ENCODE data around the gene FLOT2.
"Not testable (repeated sequence)": the region's sequence is repeated elsewhere in the genome, so short reads cannot be mapped to it uniquely, and the experiment has no call there.

Gene FLOT2

GRCh38 chr17:28912938-28913333 lies 15.4 kb upstream of the FLOT2 start:
- DNase-seq = no peak

- peak; percentile 34 for DNase-seq
Measured at GRCh38 chr17:28912281-28912937, 14.9 kb upstream of the FLOT2 start.

- DNase-seq = no peak
Measured at GRCh38 chr17:28911411-28912045, 14.0 kb upstream of the FLOT2 start.

- DNase-seq = no peak
Measured at GRCh38 chr17:28910534-28910933, 13.0 kb upstream of the FLOT2 start.

- no peak for DNase-seq
Measured at GRCh38 chr17:28908640-28909167, 11.2 kb upstream of the FLOT2 start.

- no peak for DNase-seq
Measured at GRCh38 chr17:28907709-28908475, 10.4 kb upstream of the FLOT2 start.

GRCh38 chr17:28906706-28907438 lies 9.3 kb upstream of the FLOT2 start:
- DNase-seq = no peak

- no peak for DNase-seq
Measured at GRCh38 chr17:28906276-28906675, 8.7 kb upstream of the FLOT2 start.

- DNase-seq = no peak
Measured at GRCh38 chr17:28904800-28905199, 7.3 kb upstream of the FLOT2 start.

- not testable (repeated sequence) for DNase-seq
Measured at GRCh38 chr17:28903546-28903841, 6.0 kb upstream of the FLOT2 start.

- peak; percentile 96 for DNase-seq
Measured at GRCh38 chr17:28902819-28903545, 5.4 kb upstream of the FLOT2 start, which contains the start of gene DHRS13. Gene DHRS13, minus strand, starts transcription at chr17:28903079. Its CDS starts 135 bp downstream, at chr17:28902944.

- peak; percentile 74 for DNase-seq
Measured at GRCh38 chr17:28901866-28902818, 4.6 kb upstream of the FLOT2 start.

GRCh38 chr17:28900986-28901726 lies 3.6 kb upstream of the FLOT2 start:
- no peak for DNase-seq

GRCh38 chr17:28899212-28899815 lies 1.8 kb upstream of the FLOT2 start:
- DNase-seq = no peak

- no peak for DNase-seq
Measured at GRCh38 chr17:28898527-28898955, 1.0 kb upstream of the FLOT2 start.

GRCh38 chr17:28897769-28898526 lies 415 bp upstream of the FLOT2 start:
- no peak for DNase-seq

GRCh38 chr17:28896491-28896883 lies 1.0 kb downstream of the FLOT2 start:
- no peak for DNase-seq

GRCh38 chr17:28895794-28896447 lies 1.6 kb downstream of the FLOT2 start:
- no peak for DNase-seq

Measured in CD4-positive, alpha-beta T cell treated with Interleukin-6 for 4 hours (primary cell).